Activated CD8-positive, alpha-beta memory T cell treated with anti-CD3 and anti-CD28 coated beads for 36 hours (primary cell): ENCODE results near the gene WASF3. TPM values are rescaled to one million over a fixed set of nuclear protein-coding genes. Genes with fewer than 3 reads are reported as not detected.

ENCODE experiments used
- CTCF ChIA-PET: fragments of 350-600 bp; sonication (Branson Sonifier 250); formaldehyde crosslinking; loops from one replicate; lab custom pipeline; 2021; ENCODE audit warnings: antibody characterized with exemption; lab: Charles Lee
- POLR2A ChIA-PET: fragments of 350-600 bp; sonication (Branson Sonifier 250); formaldehyde crosslinking; loops from one replicate; lab custom pipeline; 2021; ENCODE audit warnings: antibody characterized with exemption; lab: Charles Lee
- total RNA-seq, 2 experiments: library from RNA; stranded (reverse); gene quantifications; one replicate each; pipeline ENCODE4 v1.2.3, GENCODE V29; 2021

Gene WASF3
- total RNA-seq, 2 experiments from 2014 or later, result 0.06 to 0.08 TPM

- ChIA-PET POLR2A (interaction anchor here (0.5 kb wide), 1 partner anchor 652 kb away, joined by 3 read pairs; no protein-coding TSS in a partner anchor), CTCF (no interaction called here)
Measured at GRCh38 chr13:26664286-26664685, 106.8 kb downstream of the WASF3 start.

GRCh38 chr13:26664876-26665275, 107.4 kb downstream of the WASF3 start:
- POLR2A ChIA-PET, result no interaction called here
- CTCF ChIA-PET, result no interaction called here

GRCh38 chr13:26668357-26669146, 111.1 kb downstream of the WASF3 start:
- POLR2A ChIA-PET, result no interaction called here
- CTCF ChIA-PET, result no interaction called here

GRCh38 chr13:26673890-26674289, 116.4 kb downstream of the WASF3 start:
- CTCF ChIA-PET, result no interaction called here
- POLR2A ChIA-PET, result no interaction called here

- CTCF ChIA-PET, result no interaction called here
- POLR2A ChIA-PET, result no interaction called here
Measured at GRCh38 chr13:26677156-26677555, 119.7 kb downstream of the WASF3 start.

GRCh38 chr13:26678330-26678729, 120.8 kb downstream of the WASF3 start:
- CTCF ChIA-PET, result no interaction called here
- POLR2A ChIA-PET, result no interaction called here

- CTCF ChIA-PET, result no interaction called here
- POLR2A ChIA-PET, result no interaction called here
Measured at GRCh38 chr13:26678796-26679195, 121.3 kb downstream of the WASF3 start.

GRCh38 chr13:26679411-26680122, 122.1 kb downstream of the WASF3 start:
- ChIA-PET POLR2A (no interaction called here), CTCF (no interaction called here)

GRCh38 chr13:26680123-26680450, 122.6 kb downstream of the WASF3 start:
- POLR2A ChIA-PET, result no interaction called here
- CTCF ChIA-PET, result no interaction called here

GRCh38 chr13:26680572-26680971, 123.1 kb downstream of the WASF3 start:
- CTCF ChIA-PET, result no interaction called here
- POLR2A ChIA-PET, result no interaction called here

GRCh38 chr13:26681036-26681435, 123.6 kb downstream of the WASF3 start:
- CTCF ChIA-PET, result no interaction called here
- POLR2A ChIA-PET, result no interaction called here

GRCh38 chr13:26682606-26683005, 125.1 kb downstream of the WASF3 start:
- ChIA-PET POLR2A (no interaction called here), CTCF (interaction anchor here (0.8 kb wide), 1 partner anchor 16 kb away, joined by 3 read pairs; no protein-coding TSS in a partner anchor)

- ChIA-PET CTCF (no interaction called here), POLR2A (no interaction called here)
Measured at GRCh38 chr13:26685606-26686005, 128.1 kb downstream of the WASF3 start.

- ChIA-PET POLR2A (no interaction called here), CTCF (no interaction called here)
Measured at GRCh38 chr13:26686285-26686684, 128.8 kb downstream of the WASF3 start.

GRCh38 chr13:26688286-26688685, 130.8 kb downstream of the WASF3 start:
- ChIA-PET POLR2A (no interaction called here), CTCF (interaction anchor here (2.3 kb wide), 1 partner anchor 10 kb away, joined by 6 read pairs; no protein-coding TSS in a partner anchor)

GRCh38 chr13:26688980-26689379, 131.5 kb downstream of the WASF3 start:
- CTCF ChIA-PET, result interaction anchor here (2.3 kb wide), 1 partner anchor 10 kb away, joined by 6 read pairs; no protein-coding TSS in a partner anchor
- POLR2A ChIA-PET, result no interaction called here

- CTCF ChIA-PET, result interaction anchor here (1.2 kb wide), 1 partner anchor 8 kb away, joined by 3 read pairs; no protein-coding TSS in a partner anchor
- POLR2A ChIA-PET, result no interaction called here
Measured at GRCh38 chr13:26693749-26694463, 136.4 kb downstream of the WASF3 start.

- POLR2A ChIA-PET, result no interaction called here
- CTCF ChIA-PET, result no interaction called here
Measured at GRCh38 chr13:26694609-26695359, 137.3 kb downstream of the WASF3 start.

GRCh38 chr13:26695360-26695705, 137.8 kb downstream of the WASF3 start:
- ChIA-PET POLR2A (no interaction called here), CTCF (no interaction called here)
